Measurements from ENCODE around the gene JPH4.
"Not testable (repeated sequence)": the region's sequence is repeated elsewhere in the genome, so short reads cannot be mapped to it uniquely, and the experiment has no call there.

The JPH4 gene

GRCh38 chr14:23602181-23603095 lies 23.8 kb upstream of the JPH4 start:
- no peak for DNase-seq (ENCODE audit: insufficient read length, low spot score)
- FAIRE-seq, result no peak

GRCh38 chr14:23601845-23602180 lies 23.2 kb upstream of the JPH4 start:
- TF ChIP-seq CTCF (IDR thresholded peaks at IDR 0.05; ENCODE audit: insufficient read depth, missing control alignments), result no peak
- FAIRE-seq (no peak), DNase-seq (ENCODE audit: insufficient read length, low spot score) (no peak)

More at GRCh38 chr14:23602181-23603095, 23.8 kb upstream of the JPH4 start:
- TF ChIP-seq CTCF (IDR thresholded peaks at IDR 0.05; ENCODE audit: insufficient read depth, missing control alignments), result no peak

- TF ChIP-seq CTCF (IDR thresholded peaks at IDR 0.05; ENCODE audit: insufficient read depth, missing control alignments), result no peak
- FAIRE-seq (no peak), DNase-seq (ENCODE audit: insufficient read length, low spot score) (no peak)
Observed at GRCh38 chr14:23601424-23601823, 22.8 kb upstream of the JPH4 start.

GRCh38 chr14:23600806-23601205 lies 22.2 kb upstream of the JPH4 start:
- TF ChIP-seq CTCF (IDR thresholded peaks at IDR 0.05; ENCODE audit: insufficient read depth, missing control alignments), result no peak
- DNase-seq (ENCODE audit: insufficient read length, low spot score) (no peak), FAIRE-seq (no peak)

- DNase-seq (ENCODE audit: insufficient read length, low spot score), result no peak
- no peak for FAIRE-seq
- TF ChIP-seq CTCF (IDR thresholded peaks at IDR 0.05; ENCODE audit: insufficient read depth, missing control alignments), result no peak
Observed at GRCh38 chr14:23600322-23600707, 21.7 kb upstream of the JPH4 start.

GRCh38 chr14:23594191-23594590 lies 15.6 kb upstream of the JPH4 start:
- not testable (repeated sequence) for DNase-seq (ENCODE audit: insufficient read length, low spot score); FAIRE-seq

GRCh38 chr14:23590198-23590597 lies 11.6 kb upstream of the JPH4 start:
- FAIRE-seq (no peak), DNase-seq (ENCODE audit: insufficient read length, low spot score) (no peak)
- no peak for TF ChIP-seq CTCF (IDR thresholded peaks at IDR 0.05; ENCODE audit: insufficient read depth, missing control alignments)
